ENCODE measurements around the gene EMC7. TPM values are rescaled to one million over a fixed set of nuclear protein-coding genes. Genes with fewer than 3 reads are reported as not detected.

Gene EMC7
- polyA plus RNA-seq, 3 donors = 41.7 to 135 (median 125) TPM

Other genes with a start within 250 kb of the EMC7 start
- gene CHRM5, start 133.4 kb downstream of the EMC7 start, polyA plus RNA-seq = not detected
- gene AVEN, start 62.7 kb downstream of the EMC7 start, polyA plus RNA-seq = 1 to 10 TPM; 2.3 to 4.8 (median 3.4) TPM
- under 1 TPM; 0.38 to 0.93 (median 0.58) TPM for gene PGBD4, start 221 bp upstream of the EMC7 start, polyA plus RNA-seq
- 10 to 100 TPM; 16.5 to 38.4 (median 37.7) TPM for gene KATNBL1, start 108.2 kb upstream of the EMC7 start, polyA plus RNA-seq
- 100 to 1,000 TPM in 2 of 3 donors, 10 to 100 TPM in 1; 66.9 to 142 (median 116) TPM for gene EMC4, start 123.2 kb upstream of the EMC7 start, polyA plus RNA-seq
- 10 to 100 TPM in 1 of 3 donors, 1 to 10 TPM in 2; 5.4 to 80.0 (median 8.0) TPM for gene SLC12A6, start 235.9 kb upstream of the EMC7 start, polyA plus RNA-seq
- 100 to 1,000 TPM; 260 to 677 (median 586) TPM for gene NOP10, start 241.3 kb upstream of the EMC7 start, polyA plus RNA-seq
- gene NUTM1, start 241.5 kb upstream of the EMC7 start, polyA plus RNA-seq = not detected

Data from CD14-positive monocyte (primary cell).